GM18907 (cell line): ENCODE results near the gene S100A9.

ENCODE experiments used
- ATAC-seq: cut with Tn5 transposase; IDR thresholded peaks from one replicate; pipeline ENCODE4 v1.9.1; 2021; ENCODE audit warnings: mild to moderate bottlenecking, moderate library complexity; ENCODE audit not compliant: unreplicated experiment

The S100A9 gene

DNA sequence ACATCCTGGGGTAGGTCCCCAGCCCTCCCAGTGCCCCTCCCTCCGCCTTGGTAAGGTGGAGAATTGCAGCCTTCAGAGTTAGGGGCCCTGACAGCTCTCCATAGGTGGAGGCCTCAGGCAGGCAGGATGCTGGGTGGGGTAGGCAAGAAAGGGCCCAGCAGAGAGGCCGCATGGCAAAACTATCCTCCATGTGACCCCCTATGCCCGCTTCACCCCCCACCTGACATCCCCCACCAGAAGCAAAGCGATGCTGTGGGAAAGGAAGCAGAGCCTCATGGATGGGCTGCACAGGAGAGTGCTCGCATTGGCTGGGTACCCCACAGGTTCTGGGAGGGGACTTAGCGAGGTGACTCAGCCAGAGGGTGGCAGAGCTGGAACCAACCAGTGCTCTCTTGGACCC is 1.6 kb downstream of the S100A9 start:
- ATAC-seq = no peak

DNA sequence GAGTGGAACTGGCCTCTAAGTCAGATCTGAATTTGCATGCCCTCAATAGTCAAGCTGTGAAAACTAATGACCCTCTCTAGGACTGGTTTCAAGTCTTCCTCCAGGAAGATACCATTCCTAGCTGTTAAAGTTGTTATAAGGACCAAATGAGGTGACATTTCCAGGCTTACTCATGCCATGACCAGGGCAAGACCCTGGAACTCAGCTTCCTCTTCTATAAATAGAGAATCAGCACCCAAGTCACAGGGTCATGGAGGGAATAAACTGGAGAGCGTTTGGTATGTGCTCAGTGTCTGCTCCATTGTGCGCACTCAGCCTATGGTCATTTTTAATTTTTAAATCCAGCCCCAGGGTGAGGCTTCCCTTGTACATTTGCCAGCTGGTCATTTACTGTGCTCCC is 2.5 kb downstream of the S100A9 start:
- ATAC-seq = no peak

DNA sequence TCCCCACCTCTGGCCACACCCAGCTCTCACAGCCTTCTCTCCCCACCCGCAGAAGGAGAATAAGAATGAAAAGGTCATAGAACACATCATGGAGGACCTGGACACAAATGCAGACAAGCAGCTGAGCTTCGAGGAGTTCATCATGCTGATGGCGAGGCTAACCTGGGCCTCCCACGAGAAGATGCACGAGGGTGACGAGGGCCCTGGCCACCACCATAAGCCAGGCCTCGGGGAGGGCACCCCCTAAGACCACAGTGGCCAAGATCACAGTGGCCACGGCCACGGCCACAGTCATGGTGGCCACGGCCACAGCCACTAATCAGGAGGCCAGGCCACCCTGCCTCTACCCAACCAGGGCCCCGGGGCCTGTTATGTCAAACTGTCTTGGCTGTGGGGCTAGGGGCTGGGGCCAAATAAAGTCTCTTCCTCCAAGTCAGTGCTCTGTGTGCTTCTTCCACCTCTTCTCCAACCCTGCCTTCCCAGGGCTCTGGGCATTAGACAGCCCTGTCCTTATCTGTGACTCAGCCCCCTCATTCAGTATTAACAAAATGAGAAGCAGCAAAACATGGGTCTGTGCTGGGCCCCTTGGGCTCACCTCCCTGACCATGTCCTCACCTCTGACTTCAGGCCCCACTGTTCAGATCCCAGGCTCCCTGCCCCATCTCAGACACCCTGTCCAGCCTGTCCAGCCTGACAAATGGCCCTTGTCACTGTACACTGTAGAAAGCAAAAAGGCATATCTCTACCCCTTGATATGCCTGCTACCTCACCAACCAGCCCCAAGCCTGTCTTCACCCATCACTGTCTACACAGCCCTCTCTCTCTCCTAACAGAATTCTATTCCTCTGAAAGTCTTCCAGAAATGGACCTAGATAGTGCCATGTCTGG is 3.2 kb downstream of the S100A9 start:
- no peak for ATAC-seq

DNA sequence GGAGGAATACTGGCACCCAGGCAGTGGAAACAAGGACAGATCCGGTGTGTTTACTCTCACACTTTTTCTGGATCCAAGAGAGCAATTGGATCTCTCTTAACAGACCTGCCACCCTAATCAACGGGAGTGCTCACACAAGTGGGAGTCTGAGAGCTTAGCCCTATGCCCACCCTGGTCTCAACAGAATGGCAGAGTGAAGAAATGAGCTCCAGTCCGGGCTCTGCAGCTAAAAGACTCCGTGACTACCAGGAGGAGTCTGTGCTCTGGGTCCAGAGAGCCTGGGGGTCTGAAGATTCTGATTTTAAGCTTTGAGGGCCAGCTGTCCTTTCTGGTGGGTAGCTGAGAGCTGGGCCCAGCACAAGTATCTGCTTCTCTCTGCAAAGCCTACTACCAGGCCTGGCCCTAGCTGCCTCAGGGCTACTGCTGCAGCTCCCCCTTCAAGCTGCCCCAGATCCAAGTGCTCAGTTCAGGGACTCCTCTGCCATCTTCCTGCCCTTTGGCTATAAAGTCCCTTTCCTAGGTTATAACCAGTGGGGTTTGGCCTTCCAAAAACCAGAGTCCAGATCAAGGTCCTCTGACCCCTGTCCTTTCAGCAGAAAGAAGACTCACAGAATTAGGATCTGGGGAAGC is 3.9 kb downstream of the S100A9 start:
- ATAC-seq = no peak

DNA sequence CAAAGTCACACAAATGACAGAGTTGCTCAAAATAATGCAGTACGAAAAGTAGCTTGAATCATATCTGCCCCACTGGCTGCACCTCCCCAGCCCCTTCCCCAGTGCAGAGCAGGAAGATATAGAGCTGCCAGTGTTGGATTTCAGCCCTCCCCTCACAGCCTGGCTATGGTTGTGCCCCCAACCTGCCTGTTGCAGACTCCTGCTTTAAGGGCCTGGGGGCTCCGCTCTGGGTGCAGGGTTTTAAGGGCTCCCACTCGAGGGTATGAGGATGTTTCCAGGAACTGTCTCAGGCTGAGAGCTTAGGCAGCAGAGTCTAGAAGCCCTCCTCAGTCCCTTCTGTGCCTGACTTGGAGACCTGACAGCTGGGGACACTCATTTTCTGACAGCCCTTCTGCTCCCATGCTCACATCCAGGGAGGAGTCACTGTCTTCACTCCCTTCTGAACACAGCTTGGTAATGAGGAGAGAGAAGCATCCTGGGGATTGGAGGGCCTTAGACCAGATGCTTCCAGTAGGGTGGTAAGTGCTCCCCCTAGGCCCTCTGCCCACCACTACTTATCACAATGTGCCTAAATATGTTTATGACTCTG is 4.6 kb downstream of the S100A9 start:
- no peak for ATAC-seq

DNA sequence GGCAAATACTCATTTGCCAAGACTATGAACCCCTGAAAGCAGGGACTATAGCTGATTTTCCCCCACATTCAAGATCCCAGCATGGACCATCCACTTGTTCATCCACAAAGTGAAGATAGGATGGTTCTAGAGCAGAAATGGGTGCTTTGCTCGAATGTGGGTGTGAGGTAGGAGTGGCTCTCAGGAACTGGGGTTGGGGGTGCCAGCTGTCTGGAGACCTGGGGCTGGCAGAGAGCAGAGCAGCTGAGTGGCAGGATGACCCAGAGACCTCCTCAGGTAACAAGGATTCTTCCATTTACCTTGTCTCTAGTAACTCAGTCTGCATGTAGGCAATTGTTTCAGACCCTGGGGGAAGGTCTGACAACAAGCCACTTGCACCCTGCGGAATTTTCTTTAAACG is 6.0 kb downstream of the S100A9 start:
- ATAC-seq = no peak

DNA sequence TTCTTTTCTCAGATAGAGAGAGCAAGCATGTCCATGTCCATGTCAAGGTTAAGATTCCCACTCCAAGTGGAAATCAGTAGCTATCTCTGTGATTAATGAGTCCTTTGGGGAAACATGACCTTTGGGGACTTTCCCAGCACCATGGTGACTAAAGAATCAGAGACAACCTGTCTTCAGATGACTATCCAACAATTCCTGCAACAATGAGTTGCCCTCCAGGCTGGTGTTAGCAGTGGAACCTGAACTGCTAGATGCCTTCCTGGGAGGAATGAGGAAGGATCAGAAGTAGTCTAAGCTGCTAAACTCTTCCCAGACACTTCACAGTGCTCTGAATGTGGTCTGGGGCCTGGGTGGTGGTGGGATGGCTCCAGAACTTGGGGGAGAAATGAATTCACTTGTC is 6.5 kb downstream of the S100A9 start:
- ATAC-seq = no peak

DNA sequence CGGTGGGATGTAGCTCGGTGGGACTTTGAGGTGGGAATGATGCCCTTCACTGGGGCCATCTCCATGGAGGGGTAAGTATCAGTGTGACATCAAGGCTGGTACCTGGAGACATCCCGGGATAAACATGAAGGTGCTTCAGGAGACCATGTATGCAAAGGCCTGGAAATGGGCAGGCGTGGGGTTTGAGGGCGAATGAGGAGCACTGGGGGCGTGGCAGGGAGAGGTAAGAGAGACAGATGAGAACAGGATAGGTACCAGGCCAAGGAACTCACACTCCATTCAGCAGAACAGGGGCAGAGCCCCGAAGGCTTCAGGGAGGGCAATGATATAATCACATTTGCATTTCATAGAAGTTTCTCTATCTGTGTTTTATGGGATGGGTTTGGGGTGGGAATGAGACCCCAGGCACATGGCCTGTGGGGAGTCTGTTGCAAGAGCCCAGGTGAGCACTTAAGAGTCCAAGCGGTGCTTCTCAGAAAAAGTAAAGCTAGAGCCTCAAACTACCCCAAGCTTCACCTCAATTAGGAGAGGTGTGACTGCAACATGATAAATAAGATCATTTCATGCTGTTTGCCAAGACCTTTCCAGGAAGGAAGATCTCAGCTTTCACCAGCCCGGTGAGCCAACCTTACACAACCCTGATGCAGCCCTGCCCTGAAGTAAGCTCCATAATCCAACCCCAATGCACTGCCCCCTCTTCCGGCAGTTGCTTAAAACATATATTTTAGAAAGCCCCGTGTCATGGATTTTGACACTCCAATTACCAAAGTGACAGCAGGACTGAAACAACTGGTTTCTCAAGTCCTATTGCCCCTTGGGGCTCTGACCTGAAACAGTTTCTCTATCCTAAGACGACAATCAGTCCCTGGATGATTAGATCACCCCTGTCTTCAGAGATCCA is 7.4 kb downstream of the S100A9 start:
- ATAC-seq = no peak

DNA sequence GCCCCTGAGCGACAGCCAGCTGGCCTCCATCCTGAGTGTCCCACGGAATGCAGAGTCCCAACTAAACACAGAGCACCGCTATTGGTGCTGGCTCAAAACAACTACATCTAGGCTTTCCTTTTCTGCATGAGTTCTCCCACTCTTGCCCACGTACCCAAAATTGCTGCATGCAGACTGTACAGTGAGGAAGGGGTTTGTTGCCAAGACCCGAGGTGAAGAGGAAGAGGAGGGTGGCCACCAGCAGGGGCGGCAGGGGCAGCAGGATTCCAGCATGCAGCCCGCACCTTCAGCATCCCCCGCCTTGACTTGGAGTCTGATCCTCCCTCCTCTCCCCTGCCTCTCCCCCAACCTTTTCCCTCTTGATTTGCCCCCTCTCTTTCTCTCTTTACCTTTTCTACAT is 8.0 kb downstream of the S100A9 start:
- ATAC-seq = no peak

DNA sequence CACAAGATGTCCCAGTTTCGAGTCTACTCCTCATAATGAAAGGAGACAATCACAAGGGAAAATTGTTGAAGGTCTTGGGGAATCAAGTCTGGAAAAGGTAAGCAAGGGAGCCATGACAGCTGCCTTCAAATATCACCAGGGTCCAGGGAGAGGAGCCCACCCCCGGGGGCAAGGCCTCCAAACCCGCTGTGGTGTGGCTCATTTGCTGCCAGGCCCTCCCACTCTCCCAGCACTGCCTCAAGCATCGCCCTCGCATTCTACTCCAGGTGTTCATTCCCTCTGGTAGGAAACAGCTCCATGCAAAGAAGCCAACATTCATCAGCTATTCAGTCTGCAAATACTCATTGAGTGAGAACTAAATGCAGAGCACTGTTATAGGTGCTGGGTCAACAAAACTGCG is 8.6 kb downstream of the S100A9 start:
- no peak for ATAC-seq

DNA sequence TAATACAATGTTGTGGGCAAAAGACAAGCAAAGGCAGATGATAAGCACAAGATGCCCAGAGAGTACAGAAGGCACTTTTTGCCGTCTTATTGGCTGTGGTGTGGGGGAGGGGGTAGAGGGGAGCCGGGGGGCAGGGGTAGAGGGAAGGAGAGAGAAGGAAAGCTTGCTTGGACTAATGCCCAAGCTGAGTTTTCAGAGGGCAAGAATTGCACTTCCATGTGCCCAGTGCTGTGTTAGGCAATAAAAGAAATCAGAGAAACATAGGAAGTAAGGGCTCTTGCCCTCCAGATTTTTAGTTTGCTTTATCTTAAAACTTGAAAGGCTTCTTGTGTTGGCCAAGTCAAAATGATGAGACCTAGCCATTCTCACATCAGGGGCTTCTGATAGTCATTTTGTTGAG is 9.4 kb downstream of the S100A9 start:
- no peak for ATAC-seq

DNA sequence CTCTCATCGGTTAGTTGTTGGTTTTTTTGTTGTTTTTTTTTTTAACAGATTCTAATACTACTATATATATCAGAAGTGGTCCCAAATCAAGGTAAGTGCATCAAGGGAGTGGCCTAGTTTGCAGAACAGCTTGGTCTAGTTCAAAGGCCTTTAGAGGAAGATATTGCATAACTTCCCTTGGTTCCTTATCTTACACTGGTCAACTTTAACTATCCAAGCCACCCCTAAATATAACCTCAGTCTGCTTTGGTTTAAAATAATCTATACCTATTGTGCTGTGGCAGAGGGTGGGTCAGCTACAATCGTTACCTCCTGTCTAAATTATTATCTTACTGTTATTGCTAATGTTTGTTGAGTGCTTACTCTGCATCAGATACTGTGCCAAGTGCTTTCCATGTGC is 10.8 kb downstream of the S100A9 start:
- ATAC-seq = no peak

DNA sequence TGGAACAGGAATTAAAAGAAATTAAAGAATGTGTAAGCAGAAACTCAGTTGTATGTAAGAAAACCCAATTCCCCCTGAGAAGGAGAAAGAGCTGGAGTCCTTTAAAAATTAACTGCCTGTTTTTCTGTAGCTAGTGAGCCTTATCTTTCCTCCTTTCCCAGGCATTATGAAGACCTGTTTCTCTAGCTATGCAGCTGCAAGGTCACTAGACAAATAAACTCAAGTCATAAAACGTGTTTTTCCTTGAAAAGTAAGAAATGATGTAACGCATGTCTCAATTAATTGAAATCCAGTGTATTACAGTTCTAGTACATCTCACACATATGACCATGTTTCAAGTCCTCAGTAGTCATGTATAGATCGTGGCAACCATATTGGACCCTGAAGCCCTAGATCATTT is 12.5 kb downstream of the S100A9 start:
- ATAC-seq = no peak

DNA sequence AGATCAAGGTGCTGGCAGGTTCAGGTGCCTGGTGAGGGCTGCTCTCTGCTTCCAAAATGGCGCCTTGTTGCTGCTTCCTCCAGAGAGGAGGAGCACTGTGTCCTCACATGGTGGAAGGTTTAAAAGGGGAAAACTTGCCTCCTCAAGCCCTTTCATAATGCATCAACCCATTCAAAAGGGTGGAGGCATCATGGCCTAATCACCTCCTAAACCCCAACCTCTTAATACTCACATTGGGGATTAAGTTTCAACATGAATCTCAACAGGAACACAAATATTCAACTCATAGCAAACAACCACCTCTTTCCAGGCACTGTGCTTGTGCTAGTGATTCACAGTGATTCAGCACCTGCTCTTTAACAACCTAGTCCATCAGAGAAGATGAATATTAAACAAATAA is 13.6 kb downstream of the S100A9 start:
- no peak for ATAC-seq

DNA sequence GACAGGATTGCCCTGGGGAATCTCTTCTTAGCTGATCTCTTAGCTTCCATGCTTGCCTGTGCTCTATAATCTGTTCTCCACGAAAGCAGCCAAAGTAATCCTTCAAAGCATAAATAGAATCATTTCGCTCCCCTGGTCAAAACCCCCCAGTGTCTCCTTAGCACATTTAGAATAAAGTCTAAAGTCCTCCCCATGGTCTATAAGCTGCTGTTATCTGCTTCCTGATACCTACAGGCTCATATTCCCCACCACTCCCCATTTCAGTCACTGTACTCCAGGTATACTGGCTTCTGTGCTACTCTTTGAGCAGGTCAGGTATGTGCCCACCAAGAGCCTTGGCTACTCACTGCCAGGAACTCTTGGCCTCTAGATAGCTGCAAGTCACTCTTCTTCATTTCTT is 14.9 kb downstream of the S100A9 start:
- no peak for ATAC-seq

DNA sequence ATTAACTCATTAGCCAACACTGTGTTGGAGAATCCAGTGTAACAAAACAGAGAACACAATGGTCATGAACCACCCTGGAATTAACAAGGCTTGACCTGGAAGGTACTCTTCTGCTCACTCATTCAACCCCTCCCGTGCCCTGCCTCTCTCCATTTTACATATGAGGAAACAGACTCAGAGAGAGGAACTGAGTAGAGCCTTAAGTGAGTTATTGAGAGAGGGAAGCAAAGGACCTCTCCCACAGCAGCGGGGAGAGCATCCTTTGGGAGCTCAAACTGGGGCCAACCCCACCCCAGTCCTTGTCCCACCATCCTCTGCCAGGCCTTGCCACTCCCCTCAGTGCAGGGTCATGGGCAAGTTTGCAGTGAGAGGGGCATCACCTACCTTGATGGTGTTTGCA is 16.4 kb downstream of the S100A9 start:
- no peak for ATAC-seq

DNA sequence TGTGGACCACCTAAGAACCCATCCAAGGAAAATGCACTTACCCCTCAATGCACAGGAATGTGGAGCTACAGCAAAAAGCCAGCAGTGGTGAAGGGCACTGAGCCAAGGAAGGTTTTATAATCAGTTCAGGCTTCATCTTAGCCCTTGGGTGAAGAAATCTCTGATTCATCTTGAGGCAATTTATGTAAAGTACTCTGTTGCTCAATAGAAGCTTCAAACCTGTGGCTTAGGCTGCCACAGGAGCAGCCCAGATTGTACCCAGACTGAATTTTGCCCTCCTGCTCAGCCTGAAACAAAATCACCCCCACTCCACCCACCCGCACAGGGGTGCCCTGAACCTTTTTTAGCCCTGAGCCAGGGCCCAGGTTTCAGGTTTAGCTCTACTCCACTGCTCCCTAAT is 17.9 kb downstream of the S100A9 start, which contains the start of gene S100A12:
TSS of gene S100A12 (minus strand) at position 111 of the 400 bp plus-strand sequence. CDS start 1,029 bp downstream, outside the sequence.
- no peak for ATAC-seq

DNA sequence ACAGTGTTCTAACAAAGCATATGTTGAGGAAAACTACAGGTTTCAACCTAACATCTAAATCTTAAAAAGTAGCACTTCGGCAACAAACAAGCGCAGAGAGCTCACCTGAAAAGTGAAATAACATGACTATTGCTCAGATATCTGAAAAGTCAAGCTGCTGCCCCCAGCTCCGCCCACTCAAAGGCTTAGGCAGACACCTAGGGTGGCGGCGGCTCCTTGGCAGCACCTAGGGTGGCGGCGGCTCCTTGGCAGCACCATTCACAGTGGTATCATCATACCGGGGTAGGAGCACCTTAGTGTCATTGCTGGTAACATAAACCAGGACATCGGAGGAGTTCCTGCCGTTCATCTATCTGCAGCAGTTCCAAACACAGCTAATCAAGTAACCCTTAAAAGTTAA is 21.9 kb downstream of the S100A9 start:
- no peak for ATAC-seq

DNA sequence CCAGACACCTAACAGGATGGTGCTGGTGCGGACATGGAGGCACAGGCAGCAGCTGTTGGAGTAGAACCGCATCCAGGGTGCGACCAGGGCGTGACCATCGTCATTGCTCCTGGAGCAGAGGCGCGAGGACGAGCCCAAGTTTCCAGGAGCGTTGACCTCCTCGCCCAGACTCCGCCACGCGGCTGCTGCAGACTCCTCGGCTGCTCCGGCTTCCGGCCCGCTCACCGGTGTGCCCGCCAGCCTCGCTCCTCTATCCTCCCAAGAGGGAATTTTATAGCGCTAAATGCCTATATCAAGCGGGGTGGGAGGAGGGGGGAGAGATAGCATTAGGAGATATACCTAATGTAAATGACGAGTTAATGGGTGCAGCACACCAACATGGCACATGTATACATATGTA is 23.1 kb downstream of the S100A9 start:
- ATAC-seq = no peak

DNA sequence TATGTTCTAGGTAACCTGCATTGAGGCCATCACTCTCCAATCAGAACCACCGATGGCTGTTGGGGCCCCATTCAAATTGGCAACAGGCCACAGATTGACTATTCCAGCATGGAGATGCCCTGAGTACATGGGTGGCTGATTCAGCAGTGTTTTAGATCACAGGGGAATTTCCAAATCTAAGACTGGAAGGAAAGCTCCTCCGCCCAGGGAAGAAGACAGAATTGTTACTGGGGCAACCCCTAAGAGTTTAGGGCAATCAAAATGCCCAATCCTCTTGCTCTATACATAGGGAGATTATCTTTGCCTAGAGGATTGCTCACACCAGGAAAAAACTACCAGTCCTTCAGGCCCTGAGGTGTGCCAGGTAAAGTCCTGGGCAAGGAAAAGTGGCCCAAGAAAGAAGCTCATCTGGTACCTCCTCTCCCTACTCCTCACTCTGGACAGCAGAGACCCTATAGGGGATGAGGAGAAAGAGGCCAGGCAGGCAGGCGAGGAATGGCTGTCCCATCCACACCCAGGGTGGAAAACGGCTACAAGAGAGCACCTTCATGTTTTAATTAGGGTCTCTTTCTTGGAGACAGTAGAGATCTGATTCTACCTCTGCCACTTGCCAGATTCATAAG is 27.4 kb downstream of the S100A9 start:
- no peak for ATAC-seq

DNA sequence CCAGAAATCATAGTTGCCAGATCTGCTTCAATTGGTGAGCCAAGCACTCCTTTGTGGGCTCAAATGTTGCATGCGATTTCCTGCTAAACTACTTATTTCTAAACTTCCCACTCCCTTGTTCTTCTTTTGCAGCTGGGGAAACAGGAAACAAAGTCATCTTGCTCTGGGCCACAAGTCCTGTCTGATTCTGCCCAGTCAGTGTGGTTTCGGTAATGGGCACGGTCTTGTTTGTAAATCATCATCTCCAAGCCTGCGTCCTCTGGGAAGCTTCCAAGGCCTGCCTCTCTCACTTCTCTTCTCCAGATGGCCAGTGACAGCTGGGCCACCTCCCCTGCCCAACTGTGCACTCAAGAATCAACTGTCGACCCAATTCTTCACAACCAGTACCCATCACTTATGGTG is 28.8 kb downstream of the S100A9 start:
- ATAC-seq = no peak
